Neutrophil (primary cell): Measurements from ENCODE around the gene RAI1.

Experiments used
- H3K27ac ChIP-seq: fragments of 200-600 bp; sonication (generic); 2 replicates; pipeline ENCODE4 v1.5.1; 2016; ENCODE audit warnings: mild to moderate bottlenecking, moderate library complexity
- H3K27me3 ChIP-seq: fragments of 200-600 bp; sonication (generic); 2 replicates; pipeline ENCODE4 v1.6.0; 2016; ENCODE audit warnings: mild to moderate bottlenecking
- H3K36me3 ChIP-seq: fragments of 200-600 bp; sonication (generic); 2 replicates; pipeline ENCODE4 v1.5.1; 2017
- H3K4me1 ChIP-seq, 2 experiments: fragments of 200-600 bp in 1 of 2; sonication (generic) in 1 of 2; 1 replicate in 1 of 2; 2 replicates in 1 of 2; pipeline versions ENCODE4 v1.5.1 to v1.6.1; 2013 to 2016; ENCODE audit warnings: low read depth in 1 of 2, low read length in 1 of 2, mild to moderate bottlenecking in 1 of 2, moderate library complexity in 1 of 2; ENCODE audit not compliant: control insufficient read depth in 1 of 2, insufficient read depth in 1 of 2
- H3K4me3 ChIP-seq, 2 experiments: fragments of 200-600 bp in 1 of 2; sonication (generic) in 1 of 2; 1 replicate in 1 of 2; 2 replicates in 1 of 2; pipeline ENCODE4 v1.5.1; 2013 to 2016; ENCODE audit warnings: low read depth in 1 of 2, low read length in 1 of 2, mild to moderate bottlenecking in 1 of 2, moderate library complexity in 1 of 2
- H3K9me3 ChIP-seq: fragments of 200-600 bp; sonication (generic); 2 replicates; pipeline ENCODE4 v1.5.1; 2016
- TF ChIP-seq, protein P1 (sequence below): fragments of 200-600 bp; sonication (generic); IDR thresholded peaks from 2 replicates; pipeline ENCODE4 v1.5.1; 2016; ENCODE audit warnings: antibody characterized with exemption

RAI1 gene

DNA sequence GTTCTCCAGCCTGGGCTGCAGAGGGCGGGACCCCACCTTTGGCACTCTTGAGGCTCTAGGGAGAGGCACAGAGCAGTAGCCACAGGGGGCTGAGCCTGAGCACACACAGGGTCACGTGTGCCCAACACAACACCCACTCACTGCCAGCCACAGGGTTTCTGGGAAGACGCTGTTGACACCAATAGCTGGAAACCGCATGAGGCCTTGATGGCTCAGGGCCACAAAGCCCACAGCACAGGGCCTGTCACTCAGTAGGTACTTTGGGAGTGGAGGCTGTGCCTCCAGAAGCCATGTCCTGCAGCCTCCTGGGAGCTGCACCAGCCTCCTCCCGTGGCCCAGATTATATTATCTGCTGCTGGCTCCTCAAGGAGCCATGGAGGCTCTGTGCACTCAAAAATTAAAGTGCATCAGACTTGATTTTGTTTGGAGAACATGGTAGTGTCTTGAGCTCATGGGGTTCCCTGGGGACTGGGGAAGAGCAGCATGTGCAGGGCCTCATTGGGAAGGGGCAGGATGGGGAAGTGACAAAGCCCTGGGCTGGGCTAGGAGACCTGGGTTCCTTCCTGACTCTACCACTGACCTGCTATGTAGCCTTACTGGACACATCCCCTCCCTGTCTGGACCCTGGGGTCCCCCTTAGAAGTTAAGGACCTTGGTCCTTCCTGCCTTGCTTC lies 168.0 kb downstream of the RAI1 start:
- peaks cover 17 to 21% of the 10 kb centered on the region in 2 experiments for H3K4me1 ChIP-seq
- H3K27me3 ChIP-seq, result no peaks in the 10 kb centered on the region
- peaks cover 9% of the 10 kb centered on the region for H3K36me3 ChIP-seq
- TF ChIP-seq, protein P1, sequence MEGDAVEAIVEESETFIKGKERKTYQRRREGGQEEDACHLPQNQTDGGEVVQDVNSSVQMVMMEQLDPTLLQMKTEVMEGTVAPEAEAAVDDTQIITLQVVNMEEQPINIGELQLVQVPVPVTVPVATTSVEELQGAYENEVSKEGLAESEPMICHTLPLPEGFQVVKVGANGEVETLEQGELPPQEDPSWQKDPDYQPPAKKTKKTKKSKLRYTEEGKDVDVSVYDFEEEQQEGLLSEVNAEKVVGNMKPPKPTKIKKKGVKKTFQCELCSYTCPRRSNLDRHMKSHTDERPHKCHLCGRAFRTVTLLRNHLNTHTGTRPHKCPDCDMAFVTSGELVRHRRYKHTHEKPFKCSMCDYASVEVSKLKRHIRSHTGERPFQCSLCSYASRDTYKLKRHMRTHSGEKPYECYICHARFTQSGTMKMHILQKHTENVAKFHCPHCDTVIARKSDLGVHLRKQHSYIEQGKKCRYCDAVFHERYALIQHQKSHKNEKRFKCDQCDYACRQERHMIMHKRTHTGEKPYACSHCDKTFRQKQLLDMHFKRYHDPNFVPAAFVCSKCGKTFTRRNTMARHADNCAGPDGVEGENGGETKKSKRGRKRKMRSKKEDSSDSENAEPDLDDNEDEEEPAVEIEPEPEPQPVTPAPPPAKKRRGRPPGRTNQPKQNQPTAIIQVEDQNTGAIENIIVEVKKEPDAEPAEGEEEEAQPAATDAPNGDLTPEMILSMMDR, result no peak
- peak overlapping the region; percentile 78 for H3K27ac ChIP-seq
- H3K9me3 ChIP-seq, result no peaks in the 10 kb centered on the region
- H3K4me3 ChIP-seq, result no peak overlapping the region

DNA sequence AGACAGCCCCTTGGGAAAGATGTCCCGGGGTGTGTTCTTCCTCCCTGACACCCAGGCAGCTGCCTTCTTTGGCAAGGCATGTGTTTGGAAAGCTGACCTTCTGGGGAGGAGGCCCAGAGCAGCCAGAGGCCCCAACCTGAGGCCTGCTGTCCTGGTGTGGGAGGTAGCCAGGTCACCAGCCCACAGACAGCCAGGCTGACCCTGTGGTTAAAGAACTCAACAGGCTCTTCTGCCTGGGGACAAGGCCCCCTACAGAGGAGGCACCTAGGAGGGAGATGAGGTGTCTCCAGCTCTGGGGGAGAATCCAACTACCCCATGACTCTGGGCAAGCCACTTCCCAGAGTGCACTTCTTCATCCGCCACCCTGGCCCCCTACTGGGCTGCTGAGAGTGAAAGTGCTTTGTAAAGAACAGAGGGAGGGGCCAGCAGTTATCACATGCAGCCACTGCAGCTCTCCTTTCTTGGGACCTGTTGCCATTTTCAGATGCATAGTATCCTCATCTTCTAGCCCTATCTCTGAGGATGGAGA lies 168.7 kb downstream of the RAI1 start:
- TF ChIP-seq, protein P1, result no peak
- Histone ChIP-seq H3K4me3 (no peak overlapping the region), H3K9me3 (no peaks in the 10 kb centered on the region), H3K27ac (peak overlapping the region; percentile 78), H3K4me1 (peaks cover 17 to 21% of the 10 kb centered on the region in 2 experiments), H3K27me3 (no peaks in the 10 kb centered on the region), H3K36me3 (peaks cover 9% of the 10 kb centered on the region)

DNA sequence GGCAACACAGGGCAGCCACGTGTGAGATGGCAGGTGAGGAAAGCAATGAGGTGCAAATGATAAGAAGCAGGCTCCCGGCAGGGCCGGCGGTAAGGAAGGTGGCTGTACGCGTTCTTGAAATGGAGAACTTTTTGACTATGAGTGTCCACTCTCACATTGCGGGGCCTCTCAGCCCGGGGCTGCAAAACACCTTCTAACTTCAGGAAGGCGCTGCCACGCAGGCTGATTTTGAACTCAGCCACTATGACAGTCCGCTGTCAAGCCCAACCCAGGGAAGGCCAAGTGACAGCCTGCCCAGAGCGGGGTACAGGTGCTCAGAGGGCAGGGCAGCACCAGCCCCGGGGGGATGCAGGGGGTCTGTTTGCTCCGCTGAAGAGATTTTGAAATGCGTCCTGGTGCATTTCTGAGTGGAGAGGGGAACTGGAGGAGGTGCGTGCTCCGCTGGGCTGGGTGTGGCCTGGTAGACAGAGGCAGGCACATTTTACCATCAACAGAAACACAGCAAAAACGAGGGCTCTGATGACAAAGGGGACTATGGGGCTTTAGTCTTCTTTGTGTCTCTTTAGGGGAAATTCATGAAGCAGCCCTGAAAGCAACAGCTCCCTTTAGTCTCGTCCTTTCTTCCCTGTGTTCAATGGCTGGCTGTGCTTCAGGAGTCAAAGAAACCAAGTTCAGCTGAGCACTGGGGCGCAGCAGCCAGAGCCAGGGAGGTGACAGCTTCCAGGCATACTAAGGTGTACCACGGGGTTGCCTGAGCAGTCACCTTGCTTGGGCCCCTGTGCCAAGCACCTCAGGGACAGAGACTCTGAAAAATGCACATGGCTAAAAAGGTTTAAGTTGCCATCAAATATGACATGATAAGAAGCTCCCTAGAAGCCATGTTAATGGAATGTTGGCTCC lies 170.1 kb downstream of the RAI1 start:
- Histone ChIP-seq H3K4me3 (no peak overlapping the region), H3K27ac (no peak overlapping the region), H3K9me3 (no peaks in the 10 kb centered on the region), H3K4me1 (peaks cover 17 to 21% of the 10 kb centered on the region in 2 experiments), H3K36me3 (peaks cover 6% of the 10 kb centered on the region), H3K27me3 (no peaks in the 10 kb centered on the region)
- TF ChIP-seq, protein P1, result no peak

DNA sequence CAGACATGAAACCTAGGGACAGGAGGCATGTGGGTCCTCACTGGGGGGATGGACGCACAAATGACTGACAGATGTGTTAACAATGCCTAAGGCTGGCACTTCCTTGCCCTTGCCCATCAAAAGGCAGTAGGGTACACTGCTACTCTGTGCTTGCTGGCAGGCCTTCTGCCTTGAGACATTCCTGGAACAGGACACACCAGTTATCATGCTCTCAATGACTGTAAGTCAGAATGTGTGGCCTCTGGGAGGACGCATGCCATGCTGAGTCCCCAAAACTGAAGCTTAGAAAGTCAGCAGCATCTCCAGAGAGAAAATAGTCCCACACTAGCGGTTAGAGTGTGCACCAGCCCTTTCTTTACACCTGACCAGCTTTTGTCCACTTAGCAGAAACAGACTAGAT lies 171.7 kb downstream of the RAI1 start:
- no peaks in the 10 kb centered on the region for H3K27me3 ChIP-seq
- H3K4me1 ChIP-seq, result peaks cover 17 to 21% of the 10 kb centered on the region in 2 experiments
- H3K27ac ChIP-seq, result no peak overlapping the region
- TF ChIP-seq, protein P1, result no peak
- no peaks in the 10 kb centered on the region for H3K9me3 ChIP-seq
- no peaks in the 10 kb centered on the region for H3K36me3 ChIP-seq
- H3K4me3 ChIP-seq, result no peak overlapping the region

DNA sequence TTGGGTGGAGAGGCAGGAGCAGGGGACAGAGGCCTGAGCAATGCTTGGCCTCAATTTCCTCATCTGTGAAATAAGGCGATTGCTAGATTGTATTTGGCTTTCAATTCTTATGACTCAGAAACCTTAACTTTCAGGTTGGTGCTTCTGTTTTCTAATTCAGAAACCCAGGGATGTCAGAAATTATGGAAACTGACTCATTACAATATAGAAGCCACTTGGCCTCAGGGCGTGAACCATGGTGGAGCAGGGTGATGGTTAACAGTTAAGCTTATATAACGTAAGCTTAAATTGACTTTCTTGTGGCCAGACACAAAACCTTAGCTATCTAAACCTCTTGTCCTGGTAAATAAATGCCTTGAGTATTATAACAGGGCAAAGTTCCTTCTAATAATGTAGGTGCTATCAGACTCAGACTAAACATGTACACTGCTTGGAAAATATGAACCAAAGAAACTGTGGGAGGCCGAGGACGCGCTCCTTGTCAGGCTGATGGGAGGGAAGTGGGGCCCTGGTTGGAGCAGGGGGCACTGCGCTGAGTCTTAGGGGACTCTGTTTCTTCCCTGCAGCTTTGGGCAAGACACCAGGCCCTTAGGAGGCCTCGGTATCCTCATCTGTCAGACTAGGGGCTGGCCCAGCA lies 172.7 kb downstream of the RAI1 start:
- Histone ChIP-seq H3K36me3 (no peaks in the 10 kb centered on the region), H3K9me3 (no peaks in the 10 kb centered on the region), H3K27ac (no peak overlapping the region), H3K4me1 (peaks cover 13 to 18% of the 10 kb centered on the region in 2 experiments), H3K27me3 (no peaks in the 10 kb centered on the region), H3K4me3 (no peak overlapping the region)
- TF ChIP-seq, protein P1, result no peak
